ENCODE results near the gene HAPLN1. TPM values are rescaled to one million over a fixed set of nuclear protein-coding genes. Genes with fewer than 3 reads are reported as not detected.

The HAPLN1 gene
- polyA plus RNA-seq, 2 donors = 0.02 to 0.04 TPM

GRCh38 chr5:83701886-83702285 is 18.8 kb downstream of the HAPLN1 start:
- no peaks in the 10 kb centered on the region for H3K9me3 ChIP-seq (ENCODE audit: control insufficient read depth in 2 of 2, insufficient read depth in 1 of 2, low read depth in 1 of 2, low read length in 1 of 2)
- H3K4me1 ChIP-seq (ENCODE audit: control insufficient read depth in 2 of 2, insufficient read depth in 2 of 2, low read length in 1 of 2) = no peaks in the 10 kb centered on the region
- no peaks in the 10 kb centered on the region for H3K36me3 ChIP-seq (ENCODE audit: control insufficient read depth in 2 of 2, insufficient read depth in 2 of 2, low read length in 1 of 2)
- no peaks in the 10 kb centered on the region for H3K27me3 ChIP-seq (ENCODE audit: control insufficient read depth in 1 of 2, insufficient read depth in 2 of 2, low read length in 2 of 2)
- no peak overlapping the region for H3K4me3 ChIP-seq (ENCODE audit: low read depth in 1 of 2, low read length in 2 of 2)
- no peak overlapping the region for H3K27ac ChIP-seq (ENCODE audit: low read depth in 2 of 2, low read length in 1 of 2)
- 87 to 92% methylated on average over 6 of the region's 6 CpGs for WGBS, 2 donors

GRCh38 chr5:83689881-83690280 is 30.8 kb downstream of the HAPLN1 start:
- 72 to 75% methylated on average over 1 of the region's 1 CpG for WGBS, 2 donors
- no peak overlapping the region for H3K4me3 ChIP-seq (ENCODE audit: low read depth in 1 of 2, low read length in 2 of 2)

GRCh38 chr5:83688281-83688680 is 32.4 kb downstream of the HAPLN1 start:
- Histone ChIP-seq H3K9me3 (ENCODE audit: control insufficient read depth in 2 of 2, insufficient read depth in 1 of 2, low read depth in 1 of 2, low read length in 1 of 2) (no peaks in the 10 kb centered on the region), H3K27ac (ENCODE audit: low read depth in 2 of 2, low read length in 1 of 2) (no peak overlapping the region), H3K4me1 (ENCODE audit: control insufficient read depth in 2 of 2, insufficient read depth in 2 of 2, low read length in 1 of 2) (no peaks in the 10 kb centered on the region), H3K27me3 (ENCODE audit: control insufficient read depth in 1 of 2, insufficient read depth in 2 of 2, low read length in 2 of 2) (no peaks in the 10 kb centered on the region), H3K36me3 (ENCODE audit: control insufficient read depth in 2 of 2, insufficient read depth in 2 of 2, low read length in 1 of 2) (no peaks in the 10 kb centered on the region), H3K4me3 (ENCODE audit: low read depth in 1 of 2, low read length in 2 of 2) (no peak overlapping the region)
- WGBS, 2 donors = 63 to 70% methylated on average over 4 of the region's 4 CpGs

More at GRCh38 chr5:83689881-83690280, 30.8 kb downstream of the HAPLN1 start:
- no peaks in the 10 kb centered on the region for H3K9me3 ChIP-seq (ENCODE audit: control insufficient read depth in 2 of 2, insufficient read depth in 1 of 2, low read depth in 1 of 2, low read length in 1 of 2)
- H3K4me1 ChIP-seq (ENCODE audit: control insufficient read depth in 2 of 2, insufficient read depth in 2 of 2, low read length in 1 of 2) = no peaks in the 10 kb centered on the region
- no peak overlapping the region for H3K27ac ChIP-seq (ENCODE audit: low read depth in 2 of 2, low read length in 1 of 2)
- H3K27me3 ChIP-seq (ENCODE audit: control insufficient read depth in 1 of 2, insufficient read depth in 2 of 2, low read length in 2 of 2) = no peaks in the 10 kb centered on the region
- no peaks in the 10 kb centered on the region for H3K36me3 ChIP-seq (ENCODE audit: control insufficient read depth in 2 of 2, insufficient read depth in 2 of 2, low read length in 1 of 2)

GRCh38 chr5:83687124-83687619 is 33.5 kb downstream of the HAPLN1 start:
- Histone ChIP-seq H3K4me3 (ENCODE audit: low read depth in 1 of 2, low read length in 2 of 2) (no peak overlapping the region), H3K27me3 (ENCODE audit: control insufficient read depth in 1 of 2, insufficient read depth in 2 of 2, low read length in 2 of 2) (no peaks in the 10 kb centered on the region), H3K9me3 (ENCODE audit: control insufficient read depth in 2 of 2, insufficient read depth in 1 of 2, low read depth in 1 of 2, low read length in 1 of 2) (no peaks in the 10 kb centered on the region), H3K27ac (ENCODE audit: low read depth in 2 of 2, low read length in 1 of 2) (no peak overlapping the region), H3K36me3 (ENCODE audit: control insufficient read depth in 2 of 2, insufficient read depth in 2 of 2, low read length in 1 of 2) (no peaks in the 10 kb centered on the region), H3K4me1 (ENCODE audit: control insufficient read depth in 2 of 2, insufficient read depth in 2 of 2, low read length in 1 of 2) (no peaks in the 10 kb centered on the region)
- WGBS, 2 donors = 57 to 64% methylated on average over 2 of the region's 2 CpGs

- no peaks in the 10 kb centered on the region for H3K36me3 ChIP-seq (ENCODE audit: control insufficient read depth in 2 of 2, insufficient read depth in 2 of 2, low read length in 1 of 2)
- H3K27ac ChIP-seq (ENCODE audit: low read depth in 2 of 2, low read length in 1 of 2) = no peak overlapping the region
- H3K4me1 ChIP-seq (ENCODE audit: control insufficient read depth in 2 of 2, insufficient read depth in 2 of 2, low read length in 1 of 2) = no peaks in the 10 kb centered on the region
- H3K9me3 ChIP-seq (ENCODE audit: control insufficient read depth in 2 of 2, insufficient read depth in 1 of 2, low read depth in 1 of 2, low read length in 1 of 2) = no peaks in the 10 kb centered on the region
- no peak overlapping the region for H3K4me3 ChIP-seq (ENCODE audit: low read depth in 1 of 2, low read length in 2 of 2)
- H3K27me3 ChIP-seq (ENCODE audit: control insufficient read depth in 1 of 2, insufficient read depth in 2 of 2, low read length in 2 of 2) = no peaks in the 10 kb centered on the region
- WGBS, 2 donors = 65 to 68% methylated on average over 2 of the region's 2 CpGs
Observed at GRCh38 chr5:83686251-83686650, 34.4 kb downstream of the HAPLN1 start.

- no peak overlapping the region for H3K4me3 ChIP-seq (ENCODE audit: low read depth in 1 of 2, low read length in 2 of 2)
- 57 to 62% methylated on average over 2 of the region's 2 CpGs for WGBS, 2 donors
Observed at GRCh38 chr5:83683836-83684235, 36.8 kb downstream of the HAPLN1 start.

GRCh38 chr5:83672646-83673045 is 48.0 kb downstream of the HAPLN1 start:
- H3K36me3 ChIP-seq (ENCODE audit: control insufficient read depth in 2 of 2, insufficient read depth in 2 of 2, low read length in 1 of 2) = no peaks in the 10 kb centered on the region
- no peaks in the 10 kb centered on the region for H3K4me1 ChIP-seq (ENCODE audit: control insufficient read depth in 2 of 2, insufficient read depth in 2 of 2, low read length in 1 of 2)
- H3K9me3 ChIP-seq (ENCODE audit: control insufficient read depth in 2 of 2, insufficient read depth in 1 of 2, low read depth in 1 of 2, low read length in 1 of 2) = no peaks in the 10 kb centered on the region
- H3K27ac ChIP-seq (ENCODE audit: low read depth in 2 of 2, low read length in 1 of 2) = no peak overlapping the region
- H3K4me3 ChIP-seq (ENCODE audit: low read depth in 1 of 2, low read length in 2 of 2) = no peak overlapping the region
- no peaks in the 10 kb centered on the region for H3K27me3 ChIP-seq (ENCODE audit: control insufficient read depth in 1 of 2, insufficient read depth in 2 of 2, low read length in 2 of 2)

More at GRCh38 chr5:83683836-83684235, 36.8 kb downstream of the HAPLN1 start:
- H3K27me3 ChIP-seq (ENCODE audit: control insufficient read depth in 1 of 2, insufficient read depth in 2 of 2, low read length in 2 of 2) = no peaks in the 10 kb centered on the region
- no peaks in the 10 kb centered on the region for H3K9me3 ChIP-seq (ENCODE audit: control insufficient read depth in 2 of 2, insufficient read depth in 1 of 2, low read depth in 1 of 2, low read length in 1 of 2)
- H3K27ac ChIP-seq (ENCODE audit: low read depth in 2 of 2, low read length in 1 of 2) = no peak overlapping the region
- no peaks in the 10 kb centered on the region for H3K4me1 ChIP-seq (ENCODE audit: control insufficient read depth in 2 of 2, insufficient read depth in 2 of 2, low read length in 1 of 2)
- H3K36me3 ChIP-seq (ENCODE audit: control insufficient read depth in 2 of 2, insufficient read depth in 2 of 2, low read length in 1 of 2) = no peaks in the 10 kb centered on the region

GRCh38 chr5:83672158-83672557 is 48.5 kb downstream of the HAPLN1 start:
- Histone ChIP-seq H3K4me1 (ENCODE audit: control insufficient read depth in 2 of 2, insufficient read depth in 2 of 2, low read length in 1 of 2) (no peaks in the 10 kb centered on the region), H3K27me3 (ENCODE audit: control insufficient read depth in 1 of 2, insufficient read depth in 2 of 2, low read length in 2 of 2) (no peaks in the 10 kb centered on the region), H3K9me3 (ENCODE audit: control insufficient read depth in 2 of 2, insufficient read depth in 1 of 2, low read depth in 1 of 2, low read length in 1 of 2) (no peaks in the 10 kb centered on the region), H3K4me3 (ENCODE audit: low read depth in 1 of 2, low read length in 2 of 2) (no peak overlapping the region), H3K27ac (ENCODE audit: low read depth in 2 of 2, low read length in 1 of 2) (no peak overlapping the region), H3K36me3 (ENCODE audit: control insufficient read depth in 2 of 2, insufficient read depth in 2 of 2, low read length in 1 of 2) (no peaks in the 10 kb centered on the region)
- 61 to 66% methylated on average over 2 of the region's 2 CpGs for WGBS, 2 donors

- Histone ChIP-seq H3K9me3 (ENCODE audit: control insufficient read depth in 2 of 2, insufficient read depth in 1 of 2, low read depth in 1 of 2, low read length in 1 of 2) (no peaks in the 10 kb centered on the region), H3K36me3 (ENCODE audit: control insufficient read depth in 2 of 2, insufficient read depth in 2 of 2, low read length in 1 of 2) (no peaks in the 10 kb centered on the region), H3K4me1 (ENCODE audit: control insufficient read depth in 2 of 2, insufficient read depth in 2 of 2, low read length in 1 of 2) (no peaks in the 10 kb centered on the region), H3K4me3 (ENCODE audit: low read depth in 1 of 2, low read length in 2 of 2) (no peak overlapping the region), H3K27ac (ENCODE audit: low read depth in 2 of 2, low read length in 1 of 2) (no peak overlapping the region), H3K27me3 (ENCODE audit: control insufficient read depth in 1 of 2, insufficient read depth in 2 of 2, low read length in 2 of 2) (no peaks in the 10 kb centered on the region)
Observed at GRCh38 chr5:83665631-83666030, 55.0 kb downstream of the HAPLN1 start.

- H3K4me3 ChIP-seq (ENCODE audit: low read depth in 1 of 2, low read length in 2 of 2) = no peak overlapping the region
- no peaks in the 10 kb centered on the region for H3K27me3 ChIP-seq (ENCODE audit: control insufficient read depth in 1 of 2, insufficient read depth in 2 of 2, low read length in 2 of 2)
- H3K9me3 ChIP-seq (ENCODE audit: control insufficient read depth in 2 of 2, insufficient read depth in 1 of 2, low read depth in 1 of 2, low read length in 1 of 2) = no peaks in the 10 kb centered on the region
- H3K4me1 ChIP-seq (ENCODE audit: control insufficient read depth in 2 of 2, insufficient read depth in 2 of 2, low read length in 1 of 2) = no peaks in the 10 kb centered on the region
- H3K27ac ChIP-seq (ENCODE audit: low read depth in 2 of 2, low read length in 1 of 2) = no peak overlapping the region
- no peaks in the 10 kb centered on the region for H3K36me3 ChIP-seq (ENCODE audit: control insufficient read depth in 2 of 2, insufficient read depth in 2 of 2, low read length in 1 of 2)
- WGBS, 2 donors = 49 to 62% methylated on average over 3 of the region's 3 CpGs
Observed at GRCh38 chr5:83662558-83662957, 58.1 kb downstream of the HAPLN1 start.

Data from esophagus (tissue), 2 donors.